ENCODE results near the gene CLDN9.
A peak's percentile ranks its signal among the peaks of the same experiment; 100 is the strongest.

The CLDN9 gene

DNA sequence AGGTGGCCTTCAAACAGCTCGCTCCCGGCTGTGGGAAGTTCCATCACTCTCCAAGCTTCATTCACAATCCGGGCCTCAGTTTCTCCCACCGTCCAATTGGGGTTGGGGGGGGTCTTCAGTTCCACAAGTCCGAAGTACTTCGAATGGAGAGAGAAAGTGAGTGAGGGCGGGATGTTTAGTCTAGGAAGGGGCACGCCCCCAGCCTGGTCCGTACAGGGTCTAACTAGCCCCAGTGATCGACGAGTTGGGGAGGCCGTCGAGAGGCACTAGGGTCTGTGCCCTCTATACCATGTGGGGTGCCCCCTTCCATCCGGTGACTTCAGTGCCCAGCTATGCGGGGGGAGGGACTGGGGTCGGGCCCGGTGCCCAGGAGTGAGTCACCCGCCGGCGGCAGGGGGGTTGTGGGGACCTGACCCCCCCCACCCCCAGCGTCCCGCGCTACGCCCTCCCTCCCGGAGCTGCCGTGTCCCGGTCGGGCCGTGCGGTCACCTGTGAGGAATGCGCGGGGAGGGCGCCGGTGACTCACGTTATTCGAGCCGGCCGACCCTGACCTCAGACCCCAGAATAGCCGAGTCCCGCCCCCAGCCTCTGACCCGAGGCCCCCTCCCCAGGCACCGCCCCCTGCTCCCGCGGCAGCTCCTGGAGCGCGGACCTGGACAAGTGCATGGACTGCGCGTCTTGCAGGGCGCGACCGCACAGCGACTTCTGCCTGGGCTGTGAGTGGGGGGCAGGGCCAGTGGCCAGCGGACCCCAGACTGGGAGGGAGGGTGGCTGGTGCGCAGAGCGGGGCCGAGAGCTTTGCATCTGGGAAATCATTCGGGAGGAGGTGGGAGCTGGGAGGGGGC lies 8.1 kb downstream of the CLDN9 start:
- peak; percentile 33 to 72 (median 63) for DNase-seq

DNA sequence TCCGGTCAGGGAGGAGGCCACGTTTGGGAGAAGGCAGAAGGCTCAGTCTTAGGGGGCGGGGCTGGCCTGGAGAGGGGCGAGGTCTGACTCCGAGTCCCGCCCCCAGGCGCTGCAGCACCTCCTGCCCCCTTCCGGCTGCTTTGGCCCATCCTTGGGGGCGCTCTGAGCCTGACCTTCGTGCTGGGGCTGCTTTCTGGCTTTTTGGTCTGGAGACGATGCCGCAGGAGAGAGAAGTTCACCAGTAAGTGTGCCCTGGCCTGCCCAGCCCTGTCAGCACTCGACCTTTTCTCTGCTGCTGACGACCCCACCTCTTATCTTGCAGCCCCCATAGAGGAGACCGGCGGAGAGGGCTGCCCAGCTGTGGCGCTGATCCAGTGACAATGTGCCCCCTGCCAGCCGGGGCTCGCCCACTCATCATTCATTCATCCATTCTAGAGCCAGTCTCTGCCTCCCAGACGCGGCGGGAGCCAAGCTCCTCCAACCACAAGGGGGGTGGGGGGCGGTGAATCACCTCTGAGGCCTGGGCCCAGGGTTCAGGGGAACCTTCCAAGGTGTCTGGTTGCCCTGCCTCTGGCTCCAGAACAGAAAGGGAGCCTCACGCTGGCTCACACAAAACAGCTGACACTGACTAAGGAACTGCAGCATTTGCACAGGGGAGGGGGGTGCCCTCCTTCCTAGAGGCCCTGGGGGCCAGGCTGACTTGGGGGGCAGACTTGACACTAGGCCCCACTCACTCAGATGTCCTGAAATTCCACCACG lies 8.9 kb downstream of the CLDN9 start:
- DNase-seq = peak; percentile 51 to 76 (median 64)

DNA sequence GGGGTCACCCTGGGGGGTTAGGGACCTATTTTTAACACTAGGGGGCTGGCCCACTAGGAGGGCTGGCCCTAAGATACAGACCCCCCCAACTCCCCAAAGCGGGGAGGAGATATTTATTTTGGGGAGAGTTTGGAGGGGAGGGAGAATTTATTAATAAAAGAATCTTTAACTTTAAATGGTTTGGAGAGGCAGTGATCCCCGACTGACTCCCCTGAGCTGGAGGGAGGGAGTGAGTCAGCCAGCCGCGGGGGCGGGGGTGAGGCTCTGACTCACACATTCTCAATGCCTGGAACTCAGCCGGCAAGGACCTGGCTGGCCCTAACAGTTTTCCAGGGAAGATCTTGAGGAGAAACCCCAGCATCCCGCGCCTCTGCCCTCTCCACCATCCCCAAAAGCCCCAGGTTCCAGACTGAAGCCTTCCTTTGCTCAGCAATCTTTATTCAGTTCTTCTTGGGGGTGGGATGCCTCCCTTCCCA lies 9.5 kb downstream of the CLDN9 start:
- DNase-seq = peak; percentile 48 to 72 (median 64)

DNA sequence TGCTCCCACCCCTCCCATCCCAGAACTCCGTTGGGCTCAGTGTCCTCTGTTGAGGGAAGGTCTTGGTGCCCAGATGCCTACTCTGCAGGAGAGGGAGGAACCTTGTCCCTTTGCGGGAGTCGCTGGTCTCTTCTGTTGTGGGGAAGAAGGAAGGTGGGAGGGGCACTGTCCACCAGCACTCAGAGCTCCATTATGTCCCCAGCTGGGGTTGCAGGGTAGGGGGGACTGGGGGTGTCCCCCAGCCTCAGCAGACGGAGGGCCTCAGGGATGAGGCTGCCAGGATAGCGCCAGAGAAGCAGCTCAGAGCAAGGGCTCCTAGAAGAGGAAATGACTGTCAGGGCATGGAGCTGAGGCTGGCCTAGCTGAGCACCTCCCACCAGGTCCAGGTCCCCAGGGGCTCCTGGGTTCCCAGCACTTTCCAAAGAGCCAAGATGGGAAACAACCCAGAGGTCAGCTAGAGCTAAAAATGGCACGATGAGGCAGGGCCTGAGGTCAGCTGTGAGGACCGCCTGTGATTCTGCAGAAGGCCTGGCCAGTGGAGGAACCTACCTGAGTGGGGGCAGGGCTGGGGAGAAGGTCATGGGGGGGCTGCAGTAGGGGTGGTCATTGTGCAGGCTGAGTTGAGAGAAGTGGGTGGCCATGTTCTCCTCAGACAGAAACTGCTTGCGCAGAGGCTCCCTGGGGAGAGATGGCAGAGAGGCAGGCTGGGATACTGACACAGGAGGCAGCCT lies 10.1 kb downstream of the CLDN9 start:
- DNase-seq = no peak

DNA sequence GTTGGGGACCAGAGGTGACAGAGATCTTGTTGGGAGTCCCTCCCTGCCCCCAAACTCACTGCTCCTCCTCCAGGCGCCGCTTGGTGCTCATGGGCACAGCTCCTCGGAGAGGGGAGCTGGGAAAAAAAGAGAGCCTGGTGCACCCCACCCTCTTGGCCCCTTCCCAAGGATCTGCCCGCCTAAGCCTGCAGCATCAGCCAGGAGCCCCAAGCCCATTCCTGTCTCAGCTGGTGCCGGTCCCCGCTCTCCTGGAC lies 10.6 kb downstream of the CLDN9 start:
- no peak for DNase-seq

DNA sequence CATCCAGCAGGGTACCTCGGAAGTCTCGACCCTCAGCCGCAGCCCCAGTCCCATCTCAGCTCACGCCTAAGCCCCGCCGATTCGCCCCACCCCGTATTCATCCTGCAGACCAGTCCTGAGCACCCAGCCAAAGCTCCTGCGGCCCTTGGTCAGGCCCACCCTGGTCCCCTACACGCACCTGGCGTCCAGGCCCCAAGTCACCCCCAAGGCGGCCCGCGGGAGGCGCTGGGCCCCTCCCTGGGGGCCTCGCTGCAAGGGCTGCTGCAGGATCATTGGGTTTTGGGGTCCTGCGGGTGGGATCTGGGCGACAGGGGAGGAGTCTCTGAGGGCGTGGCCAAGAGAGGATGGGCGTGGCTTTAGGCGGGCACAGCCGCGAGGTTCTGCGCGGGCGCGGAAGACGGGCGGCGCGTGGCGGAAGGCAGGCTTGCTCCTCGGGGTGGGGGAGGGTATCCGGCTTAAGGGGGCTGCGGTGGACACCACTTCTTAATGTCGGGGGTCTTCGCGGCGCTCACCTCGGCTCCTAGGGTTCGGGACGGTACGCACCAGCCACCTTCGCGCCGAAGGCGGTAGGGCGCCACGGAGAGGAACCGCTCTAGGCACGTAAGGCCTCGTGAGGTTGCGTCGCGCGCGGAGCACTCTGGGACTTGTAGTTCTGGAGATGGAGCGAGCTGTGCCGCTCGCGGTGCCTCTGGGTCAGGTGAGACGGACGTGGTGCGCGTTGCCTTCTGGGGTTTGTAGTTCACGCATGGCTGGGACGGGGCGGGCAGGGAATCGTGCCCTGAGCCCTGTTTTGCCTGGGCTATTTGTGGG lies 11.2 kb downstream of the CLDN9 start, which contains the start of the genes HCFC1R1 and THOC6:
TSS of gene HCFC1R1 (minus strand) at position 274 of the 810 bp plus-strand sequence. CDS start at position 273, 1 bp downstream.
TSS of gene THOC6 (plus strand) at position 367 of the 810 bp plus-strand sequence. CDS start at position 659, 292 bp downstream.
- DNase-seq = peak; percentile 88 to 98 (median 93)

DNA sequence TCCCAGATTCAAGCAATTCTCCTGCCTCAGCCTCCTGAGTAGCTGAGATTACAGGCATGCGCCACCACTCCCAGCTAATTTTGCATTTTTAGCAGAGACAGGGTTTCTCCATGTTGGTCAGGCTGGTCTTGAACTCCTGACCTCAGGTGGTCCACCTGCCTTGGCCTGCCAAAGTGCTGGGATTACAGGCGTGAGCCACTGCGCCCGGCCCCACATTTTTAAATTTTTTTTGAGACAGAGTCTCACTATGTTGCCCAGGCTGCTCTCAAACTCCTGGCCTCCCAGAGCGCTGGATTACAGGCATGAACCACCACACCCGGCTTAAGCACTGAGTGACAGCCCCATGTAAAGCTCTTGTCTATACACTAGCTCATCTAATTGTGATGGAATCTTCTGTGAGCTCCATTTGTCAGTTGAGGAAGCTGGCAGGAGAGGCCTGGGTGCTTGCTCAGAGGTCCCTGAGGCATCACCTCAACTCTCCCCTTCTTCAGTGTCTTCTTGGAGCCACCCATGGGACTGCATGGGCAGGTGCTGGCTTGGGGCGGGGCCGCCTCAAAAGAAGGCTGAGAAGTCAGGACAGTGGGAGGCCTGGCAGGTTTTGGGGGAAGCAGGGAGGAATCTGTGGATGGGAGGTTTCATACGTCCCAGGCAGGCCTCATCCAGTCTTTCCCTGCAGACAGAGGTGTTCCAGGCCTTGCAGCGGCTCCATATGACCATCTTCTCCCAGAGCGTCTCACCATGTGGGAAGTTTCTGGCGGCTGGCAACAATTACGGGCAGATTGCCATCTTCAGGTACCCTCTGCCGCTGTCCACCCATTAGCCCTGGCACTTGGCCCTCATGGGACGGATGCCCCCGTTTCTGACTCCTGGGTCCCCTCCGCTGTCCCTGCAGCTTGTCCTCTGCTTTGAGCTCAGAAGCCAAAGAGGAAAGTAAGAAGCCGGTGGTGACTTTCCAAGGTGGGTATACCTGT lies 12.6 kb downstream of the CLDN9 start:
- DNase-seq = no peak

DNA sequence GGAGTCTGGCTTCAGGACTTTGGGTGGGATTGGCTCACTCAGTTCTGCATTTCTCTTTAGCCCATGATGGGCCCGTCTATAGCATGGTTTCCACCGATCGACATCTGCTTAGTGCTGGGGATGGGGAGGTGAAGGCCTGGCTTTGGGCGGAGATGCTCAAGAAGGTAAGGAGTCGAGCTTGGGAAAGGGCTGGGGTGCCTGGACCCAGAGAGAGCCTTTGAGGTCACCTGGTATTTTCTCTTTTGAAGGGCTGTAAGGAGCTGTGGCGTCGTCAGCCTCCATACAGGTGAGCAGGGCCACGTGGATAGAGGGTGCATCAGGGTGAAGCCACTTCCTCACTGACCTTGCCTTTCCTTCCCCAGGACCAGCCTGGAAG lies 13.3 kb downstream of the CLDN9 start:
- DNase-seq = no peak

DNA sequence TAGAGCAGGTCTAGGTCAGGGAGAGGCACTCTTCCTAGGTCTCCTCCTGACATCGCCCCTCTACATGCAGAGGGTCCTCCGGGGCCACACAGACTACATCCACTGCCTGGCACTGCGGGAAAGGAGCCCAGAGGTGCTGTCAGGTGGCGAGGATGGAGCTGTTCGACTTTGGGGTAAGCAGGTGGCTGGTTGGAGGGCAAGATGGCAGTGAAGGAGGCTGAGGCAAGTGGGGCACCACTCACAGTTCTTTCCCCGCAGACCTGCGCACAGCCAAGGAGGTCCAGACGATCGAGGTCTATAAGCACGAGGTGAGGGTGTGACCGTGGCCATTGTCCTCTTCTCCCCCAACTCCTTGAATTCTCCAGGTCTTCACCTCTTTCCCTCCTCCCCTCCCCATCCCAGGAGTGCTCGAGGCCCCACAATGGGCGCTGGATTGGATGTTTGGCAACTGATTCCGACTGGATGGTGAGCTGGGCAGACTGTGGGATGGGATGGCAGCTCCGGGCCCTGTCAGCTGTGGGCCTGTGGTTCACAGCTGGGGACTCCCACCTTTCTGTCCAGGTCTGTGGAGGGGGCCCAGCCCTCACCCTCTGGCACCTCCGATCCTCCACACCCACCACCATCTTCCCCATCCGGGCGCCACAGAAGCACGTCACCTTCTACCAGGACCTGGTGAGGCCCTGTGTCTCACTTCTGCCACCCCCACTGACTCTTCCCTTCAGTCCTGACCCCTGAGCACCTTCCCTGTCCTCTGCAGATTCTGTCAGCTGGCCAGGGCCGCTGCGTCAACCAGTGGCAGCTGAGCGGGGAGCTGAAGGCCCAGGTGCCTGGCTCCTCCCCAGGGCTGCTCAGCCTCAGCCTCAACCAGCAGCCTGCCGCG lies 14.1 kb downstream of the CLDN9 start:
- DNase-seq = no peak

DNA sequence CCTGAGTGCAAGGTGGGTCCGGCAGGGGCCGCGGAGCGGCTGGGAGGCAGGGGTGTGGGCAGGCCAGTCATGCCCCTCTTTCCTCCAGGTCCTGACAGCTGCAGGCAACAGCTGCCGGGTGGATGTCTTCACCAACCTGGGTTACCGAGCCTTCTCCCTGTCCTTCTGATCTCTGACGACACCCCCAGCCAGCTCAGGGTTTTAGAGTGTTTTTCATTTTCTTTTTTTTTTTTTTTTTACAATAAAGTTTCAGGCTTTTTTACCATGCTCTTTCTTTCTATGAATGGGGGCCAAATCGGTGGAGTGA lies 14.7 kb downstream of the CLDN9 start:
- no peak for DNase-seq

DNA sequence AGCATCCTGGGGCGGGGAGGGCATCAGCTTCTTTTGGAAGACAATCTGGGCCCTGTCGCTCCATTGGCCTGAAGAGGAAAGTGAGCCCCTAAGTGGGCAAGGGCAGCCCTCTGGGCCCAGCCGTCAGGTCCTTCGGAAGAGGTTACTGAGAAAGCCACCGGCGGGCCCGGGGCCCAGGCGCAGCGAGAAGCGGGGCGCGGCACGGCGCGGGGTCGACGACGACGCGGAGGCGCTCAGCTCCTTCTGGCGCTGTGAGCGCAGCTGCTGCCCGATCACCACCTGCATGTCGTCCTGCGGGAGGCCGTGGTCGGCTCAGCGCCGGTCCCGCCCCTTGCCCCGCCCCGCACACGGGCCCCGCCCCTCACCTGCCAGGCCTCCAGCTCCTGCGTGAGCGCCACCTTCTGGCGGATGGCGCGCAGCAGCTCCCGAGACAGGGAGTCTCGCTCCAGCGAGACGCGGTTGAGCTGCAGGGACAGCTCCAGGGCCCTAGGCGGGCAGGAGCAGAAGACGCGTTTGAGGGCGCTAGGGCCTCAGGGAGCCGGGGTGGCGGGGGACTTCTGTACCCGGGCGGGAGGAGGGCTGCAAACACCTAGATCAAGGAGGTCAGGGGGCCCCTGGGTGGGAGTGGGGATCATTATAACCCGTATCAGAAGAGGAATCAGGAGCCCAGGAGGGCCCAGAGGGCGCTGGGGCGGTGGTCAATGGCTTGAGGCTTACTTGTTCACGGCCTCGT lies 15.4 kb downstream of the CLDN9 start:
- DNase-seq = peak; percentile 79 to 87 (median 86)

DNA sequence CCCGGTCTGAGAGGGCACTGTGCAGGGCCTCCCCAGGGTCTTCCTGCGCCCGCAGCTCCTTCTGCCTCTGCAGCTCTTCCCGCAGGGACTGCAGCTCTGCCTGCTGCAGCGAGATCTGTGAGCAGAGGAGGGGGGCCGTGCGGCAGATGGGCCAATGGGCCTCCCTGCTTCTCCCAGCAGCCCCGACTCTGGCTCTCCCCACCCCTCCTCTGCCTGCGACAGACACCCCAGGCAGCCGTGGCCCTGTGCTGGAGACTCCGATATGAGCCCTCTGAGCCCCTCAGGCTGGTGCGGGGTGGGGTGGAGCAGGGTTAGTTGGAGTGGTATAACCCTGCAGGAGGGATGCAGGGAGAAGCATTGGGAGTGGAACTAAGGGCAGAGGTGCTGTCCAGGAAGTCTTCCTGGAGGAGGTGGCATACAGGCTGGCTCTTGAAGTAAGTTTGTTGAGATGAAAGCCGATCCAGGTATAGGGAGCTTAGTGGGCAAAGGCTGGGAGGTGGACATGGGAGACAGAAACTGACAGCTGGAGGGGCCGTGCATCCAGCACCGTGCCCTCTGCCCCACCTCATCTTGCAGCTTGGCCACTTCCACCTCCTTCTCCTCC lies 16.1 kb downstream of the CLDN9 start:
- no peak for DNase-seq

DNA sequence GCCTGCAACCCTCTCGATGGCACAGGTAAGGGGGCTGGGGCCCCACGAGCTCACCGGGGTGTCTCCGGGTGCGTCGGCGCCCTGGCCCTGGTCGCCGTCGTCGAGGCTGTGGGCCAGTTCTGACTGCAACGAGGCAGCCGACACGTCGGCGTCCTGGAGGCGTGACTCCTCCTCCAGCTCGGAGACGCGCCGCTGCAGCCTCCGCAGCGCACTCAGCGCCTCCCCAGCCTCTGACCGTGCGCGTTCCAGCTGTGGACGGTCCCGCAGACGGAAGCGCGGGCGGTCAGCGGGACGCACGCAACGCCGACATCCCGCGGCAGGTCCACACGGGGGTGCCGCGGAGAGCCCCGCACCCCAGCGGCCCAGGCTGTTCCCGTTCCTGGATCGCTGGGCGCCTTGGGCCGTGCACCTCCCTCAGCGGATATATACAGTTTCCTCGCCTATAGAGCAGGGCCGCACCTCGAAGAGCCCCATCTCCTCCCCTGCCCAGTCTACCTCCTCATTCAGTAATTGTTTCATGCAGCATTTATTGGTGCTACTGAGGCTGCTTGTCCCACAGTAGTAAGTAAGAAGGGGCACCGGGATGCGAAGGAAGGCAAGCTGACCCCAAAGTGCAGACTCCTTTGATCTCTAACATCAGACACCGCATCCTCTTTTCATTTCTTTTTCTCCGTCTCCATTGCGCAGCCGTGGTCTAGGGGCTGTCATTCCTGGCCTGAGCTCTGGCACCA lies 16.9 kb downstream of the CLDN9 start:
- DNase-seq = peak in 1 of 5 donors; percentile 69

DNA sequence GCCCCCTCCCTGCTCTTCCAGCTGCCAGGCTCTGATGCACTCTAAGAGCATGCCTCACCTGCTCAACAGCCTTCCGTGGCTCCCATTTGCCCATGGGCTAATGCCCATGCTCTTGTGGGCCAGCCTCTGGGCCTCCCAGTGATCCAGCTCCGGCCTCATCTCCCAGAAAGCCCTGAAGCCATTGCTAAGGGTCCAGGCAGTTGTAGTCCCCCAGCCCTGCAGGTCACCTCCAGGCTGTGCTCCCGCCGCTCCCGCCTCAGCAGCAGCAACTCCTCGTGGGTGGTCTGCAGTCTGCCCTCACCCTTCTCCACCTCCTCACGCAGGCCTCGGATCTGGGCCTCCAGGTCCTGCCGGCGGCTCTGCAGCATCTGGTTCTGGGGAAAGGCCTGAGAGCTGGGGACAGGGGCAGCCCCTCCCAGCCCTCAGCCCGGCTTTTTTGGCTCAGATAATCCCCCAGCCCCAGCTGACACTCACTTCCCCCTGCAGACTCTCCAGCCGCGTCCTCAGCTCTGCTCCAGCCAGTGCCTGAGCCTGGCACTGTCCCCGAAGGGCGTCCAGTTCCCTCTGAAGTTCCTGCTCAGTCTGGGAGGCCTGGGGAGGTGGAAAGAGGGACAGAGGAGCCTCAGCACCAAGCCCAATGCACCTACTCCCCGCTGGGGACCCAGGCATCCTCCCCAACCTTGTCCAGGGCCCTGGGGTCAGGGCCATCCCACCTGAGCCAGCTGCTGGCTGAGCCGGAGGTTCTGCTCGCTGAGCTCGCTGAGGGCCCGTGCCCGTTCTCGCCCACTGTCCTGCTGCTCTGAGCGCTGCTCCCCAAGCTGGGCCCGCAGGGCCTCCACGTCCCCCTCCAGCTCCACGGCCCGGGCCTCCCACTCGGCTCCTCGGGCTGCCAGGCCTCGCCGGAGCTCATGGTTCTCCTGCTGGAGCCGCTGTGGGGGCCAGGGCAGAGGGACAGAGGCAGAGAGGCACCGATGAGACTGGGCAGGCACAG lies 17.8 kb downstream of the CLDN9 start:
- no peak for DNase-seq

DNA sequence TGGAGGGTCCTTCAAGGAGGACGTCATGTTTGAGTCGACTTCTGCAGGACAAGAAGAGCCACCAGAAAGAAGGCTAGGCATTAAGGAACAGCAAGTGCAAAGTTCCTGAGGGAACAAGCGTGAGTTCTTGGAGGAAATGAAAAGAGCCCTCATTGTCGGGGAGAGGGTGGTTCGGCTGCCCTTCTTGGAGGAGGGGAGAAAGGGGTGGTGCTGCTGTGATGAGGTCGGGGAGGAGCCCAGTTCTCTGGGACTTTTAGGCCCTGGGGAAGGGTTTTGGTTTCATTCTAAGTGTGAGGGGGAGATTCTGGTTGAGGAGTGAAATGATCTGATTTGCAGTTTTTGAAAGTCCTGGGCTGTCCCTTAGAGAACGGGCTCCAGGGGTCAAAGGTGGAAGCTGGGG lies 19.9 kb downstream of the CLDN9 start:
- DNase-seq = no peak

DNA sequence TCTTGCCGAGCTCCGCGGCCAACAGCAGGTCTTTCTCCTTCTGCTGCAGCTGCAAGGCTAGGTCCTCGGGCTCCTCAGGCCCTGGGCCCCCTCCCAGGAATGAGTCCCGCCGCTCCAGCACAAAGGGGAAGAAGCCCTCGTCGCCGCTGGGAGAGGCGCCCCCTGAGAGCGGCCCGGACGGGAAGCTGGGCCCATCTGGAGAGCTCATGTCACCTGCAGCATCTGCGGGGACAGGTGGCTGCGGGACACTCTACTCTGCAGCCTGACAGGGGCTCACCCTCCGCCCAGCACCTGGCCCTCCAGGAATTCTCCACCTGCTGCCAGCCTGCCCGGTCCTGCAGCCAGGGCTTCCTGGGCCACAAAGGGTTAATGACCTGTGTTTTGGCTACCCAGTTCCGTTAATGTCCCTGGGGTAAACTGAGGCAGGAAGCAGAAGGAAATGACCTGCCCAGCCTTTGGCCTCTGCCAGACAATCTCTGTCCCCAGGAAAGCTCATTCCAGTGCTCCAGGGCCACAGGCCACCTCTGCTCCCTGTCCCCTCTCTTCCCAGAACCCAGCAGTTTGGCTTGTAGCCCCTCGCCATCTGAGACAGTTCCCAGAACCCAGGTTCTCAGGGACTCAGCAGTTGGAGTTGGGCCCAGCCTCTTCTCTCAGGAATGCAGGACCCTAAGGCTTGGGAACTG lies 22.7 kb downstream of the CLDN9 start:
- DNase-seq = no peak

Data from T-helper 1 cell (primary cell).